ENCODE data around the gene CALU. TPM values are rescaled to one million over a fixed set of nuclear protein-coding genes. Genes with fewer than 3 reads are reported as not detected.
A peak's percentile ranks its signal among the peaks of the same experiment; 100 is the strongest.

Gene CALU
- total RNA-seq, 1 experiment from 2014 or later = 147 TPM

DNA sequence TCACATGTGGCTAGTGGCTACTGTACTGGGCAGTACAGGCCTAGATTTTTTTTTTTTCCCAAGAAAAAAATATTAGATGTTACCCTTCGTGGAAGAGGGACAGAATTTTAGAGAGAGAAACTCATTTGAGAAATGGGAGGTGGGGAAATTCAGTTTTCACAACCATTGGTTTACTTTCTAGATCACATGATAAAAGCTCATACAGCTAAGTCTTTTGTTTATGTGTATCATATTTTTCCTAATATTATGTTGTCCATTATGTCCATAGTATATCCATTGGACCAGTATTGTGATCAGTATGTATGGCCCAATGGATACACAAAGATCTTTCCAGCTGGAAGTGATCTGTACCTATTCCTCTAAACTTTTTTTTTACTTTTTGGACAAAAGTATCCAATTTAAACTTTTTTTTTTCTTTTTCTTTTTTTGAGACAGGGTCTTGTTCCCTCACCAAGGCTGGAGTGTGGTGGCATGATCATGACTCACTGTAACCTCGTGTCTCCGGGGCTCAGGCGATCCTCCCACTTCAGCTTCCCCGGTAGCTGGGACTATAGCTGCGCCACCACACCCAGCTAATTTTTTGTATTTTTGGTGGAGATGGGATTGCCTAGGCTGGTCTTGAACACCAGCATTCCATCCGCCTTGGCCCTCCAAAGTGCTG lies 4.1 kb downstream of the CALU start:
- peaks cover 18% of the 10 kb centered on the region for H3K36me3 Mint-ChIP-seq (ENCODE audit: insufficient read depth, unreplicated experiment)
- POLR2A ChIA-PET = interaction anchor here (0.7 to 6.5 kb wide), 7 partner anchors 9 to 119 kb away, joined by 3 to 48 read pairs (median 6); partner anchors contain the start of gene ATP6V1F
- TF ChIP-seq CTCF (IDR thresholded peaks at IDR 0.05; ENCODE audit: unreplicated experiment) = no peak

GRCh38 chr7:128744366-128744905 lies 5.3 kb downstream of the CALU start:
- POLR2A ChIA-PET = interaction anchor here (2.4 kb wide), 1 partner anchor 10 kb away, joined by 9 read pairs; no protein-coding TSS in a partner anchor
- Mint-ChIP-seq H3K27me3 (ENCODE audit: insufficient read depth, unreplicated experiment) (no peaks in the 10 kb centered on the region), H3K4me1 (ENCODE audit: insufficient read depth, unreplicated experiment) (peaks cover 34% of the 10 kb centered on the region), H3K27ac (ENCODE audit: low read depth, unreplicated experiment) (peak overlapping the region; percentile 57), H3K36me3 (ENCODE audit: insufficient read depth, unreplicated experiment) (peaks cover 20% of the 10 kb centered on the region), H3K4me3 (ENCODE audit: unreplicated experiment) (no peak overlapping the region), H3K9me3 (ENCODE audit: unreplicated experiment) (no peaks in the 10 kb centered on the region)
- no peak for DNase-seq (ENCODE audit: unreplicated experiment)
- intact Hi-C loops (cut with micrococcal nuclease) = loop anchor here (5.0 kb wide), 1 partner anchor 47 kb away; no protein-coding TSS in a partner anchor
- CTCF ChIA-PET = no interaction called here
- no peak for TF ChIP-seq CTCF (IDR thresholded peaks at IDR 0.05; ENCODE audit: unreplicated experiment)
- no TSS peak for BruUV-seq (replicated peaks)

More for the DNA sequence above, 4.1 kb downstream of the CALU start:
- Mint-ChIP-seq H3K4me3 (ENCODE audit: unreplicated experiment) (no peak overlapping the region), H3K27ac (ENCODE audit: low read depth, unreplicated experiment) (peak overlapping the region; percentile 57), H3K4me1 (ENCODE audit: insufficient read depth, unreplicated experiment) (peaks cover 40% of the 10 kb centered on the region), H3K9me3 (ENCODE audit: unreplicated experiment) (no peaks in the 10 kb centered on the region), H3K27me3 (ENCODE audit: insufficient read depth, unreplicated experiment) (no peaks in the 10 kb centered on the region)
- no peak for DNase-seq (ENCODE audit: unreplicated experiment)
- no TSS peak for BruUV-seq (replicated peaks)
- intact Hi-C loops (cut with micrococcal nuclease) = loop anchor here (5.0 kb wide), 1 partner anchor 46 kb away; no protein-coding TSS in a partner anchor
- CTCF ChIA-PET = interaction anchor here (0.6 to 1.4 kb wide), 7 partner anchors 8 to 141 kb away, joined by 3 to 6 read pairs (median 4); no protein-coding TSS in a partner anchor

- Mint-ChIP-seq H3K27ac (ENCODE audit: low read depth, unreplicated experiment) (no peak overlapping the region), H3K9me3 (ENCODE audit: unreplicated experiment) (no peaks in the 10 kb centered on the region), H3K36me3 (ENCODE audit: insufficient read depth, unreplicated experiment) (peaks cover 33% of the 10 kb centered on the region), H3K4me3 (ENCODE audit: unreplicated experiment) (no peak overlapping the region), H3K27me3 (ENCODE audit: insufficient read depth, unreplicated experiment) (no peaks in the 10 kb centered on the region), H3K4me1 (ENCODE audit: insufficient read depth, unreplicated experiment) (peaks cover 34% of the 10 kb centered on the region)
- ChIA-PET POLR2A (interaction anchor here (0.6 kb wide), 2 partner anchors 192 to 529 kb away, joined by 3 to 4 read pairs; no protein-coding TSS in a partner anchor), CTCF (no interaction called here)
- no peak for TF ChIP-seq CTCF (IDR thresholded peaks at IDR 0.05; ENCODE audit: unreplicated experiment)
- no TSS peak for BruUV-seq (replicated peaks)
- intact Hi-C loops (cut with micrococcal nuclease) = no loop called here
- DNase-seq (ENCODE audit: unreplicated experiment) = no peak
These were observed 6.5 kb downstream of the CALU start for GRCh38 chr7:128745706-128746105.

DNA sequence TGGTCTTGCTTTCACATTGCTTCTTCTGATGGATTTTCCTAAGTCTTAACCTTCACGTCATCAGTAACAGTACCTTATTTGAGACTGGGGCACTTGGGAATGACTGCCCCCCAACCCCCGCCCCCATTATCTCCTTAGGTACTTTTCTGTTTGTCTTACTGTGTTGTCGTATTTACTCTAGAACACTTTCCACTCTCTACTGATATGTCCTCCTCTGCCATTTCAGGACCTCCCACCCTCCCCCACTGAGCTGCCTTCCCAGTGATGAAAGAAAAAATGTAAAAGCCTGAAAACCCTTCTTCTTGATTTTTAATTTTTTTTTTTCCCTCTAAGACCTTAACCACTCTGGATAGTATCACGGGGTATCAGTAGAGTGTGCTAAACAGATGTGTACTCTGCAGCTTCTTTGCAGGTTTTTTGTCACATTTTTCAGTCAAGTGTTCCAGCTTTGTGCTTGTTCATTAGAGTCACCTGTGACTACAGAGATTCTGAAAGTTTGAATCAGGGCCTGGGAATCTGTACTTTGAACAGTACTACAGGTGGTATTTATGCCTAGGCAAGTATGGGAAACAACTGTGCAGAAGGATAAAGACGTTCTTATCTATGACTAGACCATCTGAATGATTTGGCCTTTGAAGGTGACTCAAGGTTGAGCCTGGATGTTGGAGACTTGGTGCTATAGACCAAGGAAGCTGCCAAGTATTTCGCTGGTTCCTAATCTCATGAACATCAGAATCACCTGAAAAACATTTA lies 8.3 kb downstream of the CALU start:
- Mint-ChIP-seq H3K9me3 (ENCODE audit: unreplicated experiment) (no peaks in the 10 kb centered on the region), H3K4me1 (ENCODE audit: insufficient read depth, unreplicated experiment) (peaks cover 19% of the 10 kb centered on the region), H3K27ac (ENCODE audit: low read depth, unreplicated experiment) (no peak overlapping the region), H3K36me3 (ENCODE audit: insufficient read depth, unreplicated experiment) (peaks cover 43% of the 10 kb centered on the region), H3K27me3 (ENCODE audit: insufficient read depth, unreplicated experiment) (no peaks in the 10 kb centered on the region), H3K4me3 (ENCODE audit: unreplicated experiment) (no peak overlapping the region)
- no peak for DNase-seq (ENCODE audit: unreplicated experiment)
- POLR2A ChIA-PET = interaction anchor here (2.0 kb wide), 1 partner anchor 8 kb away, joined by 13 read pairs; the partner anchor contains the start of gene CALU
- no TSS peak for BruUV-seq (replicated peaks)
- intact Hi-C loops (cut with micrococcal nuclease) = no loop called here
- TF ChIP-seq CTCF (IDR thresholded peaks at IDR 0.05; ENCODE audit: unreplicated experiment) = no peak
- CTCF ChIA-PET = interaction anchor here (0.6 kb wide), 1 partner anchor 23 kb away, joined by 4 read pairs; no protein-coding TSS in a partner anchor

All from MCF 10A (cell line).